ENCODE results near the gene KRT13. TPM values are rescaled to one million over a fixed set of nuclear protein-coding genes. Genes with fewer than 3 reads are reported as not detected.

The KRT13 gene
- total RNA-seq, 2 donors from 2014 or later, result not detected

GRCh38 chr17:41530062-41531048 lies 24.9 kb upstream of the KRT13 start:
- H3K4me1 Mint-ChIP-seq, result peaks cover 64% of the 10 kb centered on the region
- Histone ChIP-seq H3K27ac (ENCODE audit: low read depth, low read length) (peak overlapping the region; percentile 64), H3K4me3 (ENCODE audit: low read length) (peak overlapping the region; percentile 51), H3K4me1 (ENCODE audit: control insufficient read depth, insufficient read depth, low read length) (peaks cover 19% of the 10 kb centered on the region), H3K9ac (ENCODE audit: extremely low read depth, low read length, poor library complexity, severe bottlenecking) (peak overlapping the region; percentile 39), H3K27me3 (ENCODE audit: control insufficient read depth, insufficient read depth, low read length, poor library complexity, severe bottlenecking) (no peaks in the 10 kb centered on the region), H3K36me3 (ENCODE audit: control insufficient read depth, insufficient read depth, low read length) (peaks cover 14% of the 10 kb centered on the region), H3K9me3 (ENCODE audit: control insufficient read depth, low read length) (no peaks in the 10 kb centered on the region)
- no peaks in the 10 kb centered on the region for H3K27me3 Mint-ChIP-seq (ENCODE audit: insufficient read depth)
- TF ChIP-seq CTCF (conservative IDR thresholded peaks at IDR 0.05), result peak; percentile 52
- H3K27ac Mint-ChIP-seq, result peak overlapping the region; percentile 99
- no peaks in the 10 kb centered on the region for H3K9me3 Mint-ChIP-seq
- DNase-seq, result peak; percentile 90
- H3K36me3 Mint-ChIP-seq (ENCODE audit: low read depth), result peaks cover 19% of the 10 kb centered on the region
- WGBS, 2 experiments (ENCODE audit: insufficient coverage in 1 of 2, insufficient read length in 1 of 2), result 54 to 75% methylated on average over 1 to 8 of the region's 8 CpGs
- peak overlapping the region; percentile 98 for H3K4me3 Mint-ChIP-seq

GRCh38 chr17:41529491-41529915 lies 24.1 kb upstream of the KRT13 start:
- no peaks in the 10 kb centered on the region for H3K27me3 ChIP-seq (ENCODE audit: control insufficient read depth, insufficient read depth, low read length, poor library complexity, severe bottlenecking)
- peak overlapping the region; percentile 39 for H3K9ac ChIP-seq (ENCODE audit: extremely low read depth, low read length, poor library complexity, severe bottlenecking)
- peaks cover 27% of the 10 kb centered on the region for H3K36me3 Mint-ChIP-seq (ENCODE audit: low read depth)
- peak overlapping the region; percentile 94 for H3K4me3 ChIP-seq (ENCODE audit: low read length)
- H3K27ac Mint-ChIP-seq, result peak overlapping the region; percentile 99
- H3K27me3 Mint-ChIP-seq (ENCODE audit: insufficient read depth), result no peaks in the 10 kb centered on the region
- no peak overlapping the region for H3K27ac ChIP-seq (ENCODE audit: low read depth, low read length)
- H3K9me3 Mint-ChIP-seq, result no peaks in the 10 kb centered on the region
- no peak for TF ChIP-seq CTCF (conservative IDR thresholded peaks at IDR 0.05)
- H3K4me3 Mint-ChIP-seq, result peak overlapping the region; percentile 98
- H3K4me1 Mint-ChIP-seq, result peaks cover 55% of the 10 kb centered on the region
- peaks cover 19% of the 10 kb centered on the region for H3K4me1 ChIP-seq (ENCODE audit: control insufficient read depth, insufficient read depth, low read length)
- 57 to 74% methylated on average over 4 to 5 of the region's 5 CpGs for WGBS, 2 experiments (ENCODE audit: insufficient coverage in 1 of 2, insufficient read length in 1 of 2)
- no peaks in the 10 kb centered on the region for H3K9me3 ChIP-seq (ENCODE audit: control insufficient read depth, low read length)
- H3K36me3 ChIP-seq (ENCODE audit: control insufficient read depth, insufficient read depth, low read length), result peaks cover 22% of the 10 kb centered on the region
- no peak for DNase-seq

- WGBS, 2 experiments (ENCODE audit: insufficient coverage in 1 of 2, insufficient read length in 1 of 2), result 69 to 77% methylated on average over 6 to 10 of the region's 10 CpGs
- Mint-ChIP-seq H3K4me3 (peak overlapping the region; percentile 98), H3K9me3 (no peaks in the 10 kb centered on the region), H3K4me1 (peaks cover 55% of the 10 kb centered on the region), H3K36me3 (ENCODE audit: low read depth) (peaks cover 33% of the 10 kb centered on the region), H3K27me3 (ENCODE audit: insufficient read depth) (no peaks in the 10 kb centered on the region), H3K27ac (peak overlapping the region; percentile 99)
- peak; percentile 84 for DNase-seq
- TF ChIP-seq CTCF (conservative IDR thresholded peaks at IDR 0.05), result no peak
- Histone ChIP-seq H3K4me3 (ENCODE audit: low read length) (peak overlapping the region; percentile 94), H3K4me1 (ENCODE audit: control insufficient read depth, insufficient read depth, low read length) (peaks cover 19% of the 10 kb centered on the region), H3K9ac (ENCODE audit: extremely low read depth, low read length, poor library complexity, severe bottlenecking) (peak overlapping the region; percentile 39), H3K27ac (ENCODE audit: low read depth, low read length) (no peak overlapping the region), H3K27me3 (ENCODE audit: control insufficient read depth, insufficient read depth, low read length, poor library complexity, severe bottlenecking) (no peaks in the 10 kb centered on the region), H3K36me3 (ENCODE audit: control insufficient read depth, insufficient read depth, low read length) (peaks cover 27% of the 10 kb centered on the region), H3K9me3 (ENCODE audit: control insufficient read depth, low read length) (no peaks in the 10 kb centered on the region)
Measured at GRCh38 chr17:41528959-41529353, 23.5 kb upstream of the KRT13 start.
